ENCODE results near the gene MRRF. TPM values are rescaled to one million over a fixed set of nuclear protein-coding genes. Genes with fewer than 3 reads are reported as not detected.
A peak's percentile ranks its signal among the peaks of the same experiment; 100 is the strongest.

Gene MRRF
- total RNA-seq, 4 donors from 2014 or later: 54.8 to 69.6 (median 67.8) TPM

DNA sequence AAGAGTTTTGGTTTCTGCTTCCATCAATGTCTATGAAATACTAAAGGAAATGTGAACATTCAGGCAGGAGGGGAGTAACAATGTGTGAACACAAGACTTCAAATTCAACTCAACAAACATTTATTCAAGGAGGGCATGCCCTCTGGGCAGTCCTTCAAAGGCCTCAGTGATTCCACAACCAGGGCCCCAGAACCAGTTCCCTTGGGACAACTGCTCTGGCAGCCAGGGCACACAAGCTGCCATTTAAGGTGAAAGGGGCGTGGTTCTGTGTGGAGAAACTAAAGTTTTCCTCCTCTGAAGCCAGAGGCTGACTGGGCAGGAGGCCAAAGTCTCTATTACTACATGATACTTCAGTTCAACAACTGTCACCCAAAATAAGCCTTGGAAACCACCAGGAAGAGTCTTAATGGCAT, 3.2 kb upstream of the MRRF start:
- no peak for TF ChIP-seq POLR2A (IDR thresholded peaks at IDR 0.05)
- TF ChIP-seq, protein P1, sequence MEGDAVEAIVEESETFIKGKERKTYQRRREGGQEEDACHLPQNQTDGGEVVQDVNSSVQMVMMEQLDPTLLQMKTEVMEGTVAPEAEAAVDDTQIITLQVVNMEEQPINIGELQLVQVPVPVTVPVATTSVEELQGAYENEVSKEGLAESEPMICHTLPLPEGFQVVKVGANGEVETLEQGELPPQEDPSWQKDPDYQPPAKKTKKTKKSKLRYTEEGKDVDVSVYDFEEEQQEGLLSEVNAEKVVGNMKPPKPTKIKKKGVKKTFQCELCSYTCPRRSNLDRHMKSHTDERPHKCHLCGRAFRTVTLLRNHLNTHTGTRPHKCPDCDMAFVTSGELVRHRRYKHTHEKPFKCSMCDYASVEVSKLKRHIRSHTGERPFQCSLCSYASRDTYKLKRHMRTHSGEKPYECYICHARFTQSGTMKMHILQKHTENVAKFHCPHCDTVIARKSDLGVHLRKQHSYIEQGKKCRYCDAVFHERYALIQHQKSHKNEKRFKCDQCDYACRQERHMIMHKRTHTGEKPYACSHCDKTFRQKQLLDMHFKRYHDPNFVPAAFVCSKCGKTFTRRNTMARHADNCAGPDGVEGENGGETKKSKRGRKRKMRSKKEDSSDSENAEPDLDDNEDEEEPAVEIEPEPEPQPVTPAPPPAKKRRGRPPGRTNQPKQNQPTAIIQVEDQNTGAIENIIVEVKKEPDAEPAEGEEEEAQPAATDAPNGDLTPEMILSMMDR (IDR thresholded peaks at IDR 0.05): no peak
- peak in 1 of 3 donors; percentile 57 for DNase-seq
- Histone ChIP-seq H3K27me3 (no peaks in the 10 kb centered on the region), H3K27ac (peak overlapping the region in 1 of 4 donors; percentile 7), H3K9me3 (no peaks in the 10 kb centered on the region), H3K4me3 (no peak overlapping the region), H3K36me3 (peaks cover 0 to 43% (median 0%) of the 10 kb centered on the region in 3 donors), H3K4me1 (peaks cover 0 to 31% (median 6%) of the 10 kb centered on the region in 4 donors)

DNA sequence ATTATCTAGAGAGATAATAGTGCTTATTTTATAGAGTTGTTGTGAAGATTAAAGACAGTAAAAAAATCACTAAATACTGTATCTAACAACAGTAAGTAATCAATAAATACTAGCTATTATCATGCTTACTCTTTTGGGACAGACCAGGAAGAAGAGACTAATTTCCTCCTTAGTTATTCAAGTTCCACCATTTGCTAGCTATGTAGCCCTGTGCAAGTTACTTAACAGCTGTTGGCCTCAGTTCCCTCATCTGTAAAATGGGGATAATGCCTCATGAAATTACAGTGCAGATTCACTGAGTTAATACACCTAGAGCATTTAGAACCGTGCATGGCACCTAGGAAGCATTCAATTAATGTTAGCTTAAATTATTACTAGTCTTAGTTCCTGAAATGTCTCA, 2.6 kb upstream of the MRRF start:
- H3K27me3 ChIP-seq: no peaks in the 10 kb centered on the region
- no peaks in the 10 kb centered on the region for H3K9me3 ChIP-seq
- no peak for DNase-seq
- peaks cover 0 to 31% (median 6%) of the 10 kb centered on the region in 4 donors for H3K4me1 ChIP-seq
- peaks cover 0 to 43% (median 0%) of the 10 kb centered on the region in 3 donors for H3K36me3 ChIP-seq
- no peak for TF ChIP-seq POLR2A (IDR thresholded peaks at IDR 0.05)
- TF ChIP-seq, protein P1 (IDR thresholded peaks at IDR 0.05): no peak
- no peak overlapping the region for H3K4me3 ChIP-seq
- peak overlapping the region in 1 of 4 donors; percentile 7 for H3K27ac ChIP-seq

DNA sequence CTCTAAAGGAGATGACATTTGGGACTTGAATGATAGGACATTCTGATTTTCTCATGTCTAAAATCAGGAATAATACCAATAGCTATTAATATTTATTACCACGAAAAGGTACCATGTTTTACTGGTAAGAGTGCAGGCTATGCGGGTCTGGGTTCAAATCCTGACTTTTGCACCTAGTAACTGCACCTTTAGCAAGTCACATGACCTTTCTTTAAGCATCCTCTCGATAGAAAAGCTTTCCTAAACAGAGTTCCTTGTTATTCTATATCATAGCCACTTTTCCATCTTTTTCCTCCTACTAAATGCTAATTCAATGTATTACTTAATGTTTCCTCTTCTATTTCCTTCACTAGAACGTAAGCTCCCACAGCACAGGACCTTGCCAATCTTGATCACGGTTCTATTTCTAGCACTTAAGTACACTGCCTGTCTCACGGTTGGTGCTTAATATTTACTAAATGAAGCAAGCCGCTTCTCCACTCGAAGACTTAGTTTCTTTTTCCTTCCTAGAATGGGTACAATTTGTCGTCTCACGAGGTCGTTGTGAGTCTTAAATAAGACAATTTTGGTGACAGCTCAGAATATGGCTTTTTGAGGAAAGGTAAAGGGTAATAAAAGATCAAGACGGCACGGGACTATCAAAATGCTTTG, 858 bp upstream of the MRRF start:
- Histone ChIP-seq H3K9me3 (no peaks in the 10 kb centered on the region), H3K4me1 (peaks cover 0 to 31% (median 6%) of the 10 kb centered on the region in 4 donors), H3K36me3 (peaks cover 0 to 28% (median 0%) of the 10 kb centered on the region in 3 donors), H3K27me3 (no peaks in the 10 kb centered on the region), H3K4me3 (peak overlapping the region; percentile 62 to 87 (median 80)), H3K27ac (peak overlapping the region; percentile 89 to 95 (median 92))
- TF ChIP-seq, protein P1 (IDR thresholded peaks at IDR 0.05): no peak
- TF ChIP-seq POLR2A (IDR thresholded peaks at IDR 0.05): no peak
- DNase-seq: no peak

DNA sequence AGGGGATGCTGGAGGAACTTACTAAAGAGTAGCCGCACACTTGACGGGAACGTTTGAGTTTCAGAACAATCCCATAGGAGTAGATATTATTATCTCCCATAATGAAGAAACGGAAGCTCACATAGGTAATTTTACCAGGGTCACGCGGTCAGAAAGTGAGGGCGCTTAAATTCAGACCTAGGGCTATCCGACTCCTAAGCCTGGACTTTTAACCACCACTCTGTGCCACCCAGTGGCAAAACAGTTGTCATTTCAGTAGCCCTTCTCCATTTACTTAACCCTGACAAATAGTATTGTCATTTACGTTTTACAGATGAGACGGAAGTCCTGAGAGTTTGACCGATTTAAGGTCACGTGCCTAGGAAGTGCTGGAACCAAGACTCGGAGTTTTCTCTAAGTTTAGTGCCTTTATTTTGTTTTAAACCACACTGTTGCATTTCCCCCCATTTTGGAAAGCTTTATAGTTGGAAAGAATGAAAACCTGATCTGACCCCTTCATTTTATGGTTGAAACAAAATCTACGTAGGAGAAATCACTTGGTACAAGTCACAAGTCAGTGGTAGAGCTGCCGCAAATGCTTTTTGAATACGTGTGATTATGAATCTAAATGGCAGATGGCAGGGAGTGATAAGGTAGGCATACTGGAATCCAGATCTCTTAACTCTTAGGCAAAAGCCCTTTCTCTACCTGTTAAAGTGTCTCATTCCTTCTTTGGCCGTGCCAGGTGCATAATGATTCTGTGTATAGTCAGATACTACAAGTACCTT, 650 bp downstream of the MRRF start:
- TF ChIP-seq, protein P1 (IDR thresholded peaks at IDR 0.05): no peak
- TF ChIP-seq POLR2A (IDR thresholded peaks at IDR 0.05): no peak
- peak overlapping the region; percentile 62 to 87 (median 80) for H3K4me3 ChIP-seq
- no peak for DNase-seq
- H3K9me3 ChIP-seq: no peaks in the 10 kb centered on the region
- H3K27ac ChIP-seq: peak overlapping the region; percentile 89 to 95 (median 92)
- H3K27me3 ChIP-seq: no peaks in the 10 kb centered on the region
- peaks cover 0 to 31% (median 6%) of the 10 kb centered on the region in 4 donors for H3K4me1 ChIP-seq
- H3K36me3 ChIP-seq: peaks cover 0 to 13% (median 0%) of the 10 kb centered on the region in 3 donors

DNA sequence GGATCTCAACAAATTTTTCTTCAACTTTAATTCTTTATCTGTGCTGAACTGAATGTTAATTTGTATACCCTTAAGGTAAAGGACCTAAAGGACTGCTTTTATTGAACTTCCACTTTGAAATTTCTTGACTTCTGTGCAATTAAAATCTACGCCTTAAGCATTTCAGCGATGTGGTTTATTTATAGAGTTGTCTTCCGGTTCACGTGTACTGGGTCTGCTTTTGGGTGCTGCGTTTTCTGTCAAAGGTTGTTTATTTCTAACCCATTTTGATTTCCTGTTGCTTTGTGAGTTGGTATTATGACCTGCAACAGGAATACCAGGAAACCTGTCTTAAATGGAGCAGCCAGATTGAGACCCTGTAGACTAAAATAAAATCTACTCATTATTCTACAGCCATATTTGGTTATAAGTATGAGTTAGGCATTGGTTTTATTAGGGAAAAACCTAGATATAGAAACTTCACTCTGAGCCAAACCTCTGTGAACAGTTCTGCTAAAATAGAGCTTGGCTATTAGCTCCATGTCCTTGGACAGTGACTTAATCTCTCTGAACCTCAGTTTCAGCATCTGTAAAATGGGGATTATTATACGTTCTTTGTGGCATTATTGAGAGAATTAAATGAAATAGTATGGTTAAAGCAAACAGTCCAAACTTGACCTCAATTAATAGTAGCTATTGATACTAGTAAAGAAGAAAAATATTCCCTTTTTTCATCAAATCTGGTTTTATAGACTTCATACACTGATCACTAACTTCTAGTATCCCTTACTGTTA, 3.5 kb downstream of the MRRF start:
- Histone ChIP-seq H3K27me3 (no peaks in the 10 kb centered on the region), H3K4me1 (peaks cover 0 to 15% (median 6%) of the 10 kb centered on the region in 4 donors), H3K27ac (no peak overlapping the region), H3K4me3 (no peak overlapping the region), H3K36me3 (peaks cover 0 to 14% (median 0%) of the 10 kb centered on the region in 3 donors), H3K9me3 (no peaks in the 10 kb centered on the region)
- no peak for DNase-seq
- no peak for TF ChIP-seq POLR2A (IDR thresholded peaks at IDR 0.05)
